Mesendoderm (in vitro differentiated cells): Measurements from ENCODE around the gene CASP14. TPM values are rescaled to one million over a fixed set of nuclear protein-coding genes. Genes with fewer than 3 reads are reported as not detected.

Experiments
- DNase-seq: peaks from one replicate; pipeline ENCODE4 v3.0.0; 2013
- H2AK5ac ChIP-seq: 2 replicates; pipeline ENCODE4 v1.6.1; 2013; ENCODE audit warnings: low read length, inconsistent platforms
- H2BK120ac ChIP-seq: 2 replicates; pipeline ENCODE4 v1.6.1; 2013; ENCODE audit warnings: low read depth, mild to moderate bottlenecking, low read length, moderate library complexity, mixed read lengths
- H2BK15ac ChIP-seq: replicated peaks from 2 replicates; pipeline ENCODE4 v1.6.1; 2013; ENCODE audit warnings: low read depth, mild to moderate bottlenecking, moderate library complexity
- H2BK5ac ChIP-seq: 2 replicates; pipeline ENCODE4 v1.6.1; 2013; ENCODE audit warnings: low read length, inconsistent platforms
- H3K18ac ChIP-seq: 2 replicates; pipeline ENCODE4 v1.6.1; 2013; ENCODE audit warnings: mild to moderate bottlenecking, low read length, mixed read lengths
- H3K23ac ChIP-seq: one replicate; pipeline ENCODE4 v1.6.1; 2013; ENCODE audit warnings: low read length
- H3K27ac ChIP-seq: 2 replicates; pipeline ENCODE4 v1.5.1; 2013; ENCODE audit warnings: low read depth, mild to moderate bottlenecking, inconsistent platforms, low read length, moderate library complexity
- H3K27me3 ChIP-seq: 2 replicates; pipeline ENCODE4 v1.6.1; 2013; ENCODE audit warnings: low read length, control low read depth, mild to moderate bottlenecking, inconsistent platforms; ENCODE audit not compliant: insufficient read depth, poor library complexity
- H3K36me3 ChIP-seq: 2 replicates; pipeline ENCODE4 v1.6.1; 2013; ENCODE audit warnings: low read length, inconsistent platforms; ENCODE audit not compliant: control insufficient read depth, insufficient read depth
- H3K4ac ChIP-seq: one replicate; pipeline ENCODE4 v1.6.1; 2013; ENCODE audit warnings: low read depth, mild to moderate bottlenecking, low read length, moderate library complexity
- H3K4me1 ChIP-seq: 2 replicates; pipeline ENCODE4 v1.6.1; 2013; ENCODE audit warnings: low read depth, low read length, inconsistent platforms; ENCODE audit not compliant: control insufficient read depth
- H3K4me2 ChIP-seq: 2 replicates; pipeline ENCODE4 v1.6.1; 2013; ENCODE audit warnings: low read length
- H3K4me3 ChIP-seq: 2 replicates; pipeline ENCODE4 v1.5.1; 2013; ENCODE audit warnings: mild to moderate bottlenecking, low read length
- H3K56ac ChIP-seq: one replicate; pipeline ENCODE4 v1.6.1; 2013; ENCODE audit warnings: low read length
- H3K79me1 ChIP-seq: 2 replicates; pipeline ENCODE4 v1.6.1; 2013; ENCODE audit warnings: low read length, inconsistent platforms
- H3K79me2 ChIP-seq: 2 replicates; pipeline ENCODE4 v1.6.1; 2013; ENCODE audit warnings: mild to moderate bottlenecking, low read length; ENCODE audit not compliant: control insufficient read depth, insufficient read depth
- H3K9ac ChIP-seq: 2 replicates; pipeline ENCODE4 v1.6.1; 2013; ENCODE audit warnings: low read length, inconsistent platforms
- H4K5ac ChIP-seq: one replicate; pipeline ENCODE4 v1.6.1; 2013; ENCODE audit warnings: low read length
- H4K8ac ChIP-seq: one replicate; pipeline ENCODE4 v1.6.1; 2013; ENCODE audit warnings: low read depth, mild to moderate bottlenecking, control low read depth, low read length, moderate library complexity
- WGBS: extraction: QIAGEN DNeasy Blood & Tissue Kit; methylation state at CpG from one replicate; pipeline ENCODE4 v1.1.7; 2013; ENCODE audit warnings: low lambda C conversion rate, missing lambda C conversion rate; ENCODE audit not compliant: insufficient coverage; ENCODE audit errors: extremely low coverage; 5-methylcytosine and 5-hydroxymethylcytosine counted together
- polyA plus RNA-seq, 2 experiments: library from polyadenylated mRNA; stranded (reverse); fragments of 200-250 nt; gene quantifications; one replicate each; pipeline ENCODE4 v1.2.3, GENCODE V29; 2013

Gene CASP14, protein sequence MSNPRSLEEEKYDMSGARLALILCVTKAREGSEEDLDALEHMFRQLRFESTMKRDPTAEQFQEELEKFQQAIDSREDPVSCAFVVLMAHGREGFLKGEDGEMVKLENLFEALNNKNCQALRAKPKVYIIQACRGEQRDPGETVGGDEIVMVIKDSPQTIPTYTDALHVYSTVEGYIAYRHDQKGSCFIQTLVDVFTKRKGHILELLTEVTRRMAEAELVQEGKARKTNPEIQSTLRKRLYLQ
- polyA plus RNA-seq (2013, experiment 1 of 2) = not detected
- polyA plus RNA-seq (2013, experiment 2 of 2) = not detected

DNA sequence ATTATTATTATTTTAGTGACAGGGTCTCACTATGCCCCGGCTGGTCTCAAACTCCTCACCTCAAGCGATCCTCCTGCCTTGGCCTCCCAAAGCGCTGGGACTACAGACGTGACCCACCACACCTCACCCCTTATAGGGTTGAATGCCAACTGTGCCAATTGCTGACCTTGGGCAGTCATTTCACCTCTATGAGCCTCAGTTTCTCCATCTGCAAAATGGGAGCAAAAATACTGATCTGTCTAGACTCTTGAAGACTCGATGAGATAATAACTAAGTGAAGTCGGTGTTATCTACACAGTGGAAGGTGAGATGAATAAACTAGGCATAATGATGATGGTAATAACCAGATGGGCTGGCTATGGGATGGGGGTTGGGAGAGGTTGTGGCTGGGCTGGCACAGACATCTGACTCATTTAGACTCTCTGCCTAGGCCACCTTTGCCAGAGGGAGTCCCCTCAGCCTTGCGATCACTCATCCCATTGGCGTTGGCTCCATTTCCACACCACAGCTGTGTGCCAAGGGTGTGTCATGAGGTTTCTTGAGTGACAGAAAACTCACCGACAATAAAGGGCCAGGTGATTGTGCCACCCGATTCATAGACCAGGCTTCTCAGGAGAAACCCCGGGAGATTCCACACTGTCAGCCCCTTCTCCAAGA, at the start of gene CASP14:
Gene CASP14, plus strand, starts transcription at position 596 of the 657 bp plus-strand sequence. CDS start 2,772 bp downstream, outside the sequence.
- H2AK5ac ChIP-seq = no peak within 1 kb of the TSS
- H3K4me2 ChIP-seq = no peak within 1 kb of the TSS
- H3K23ac ChIP-seq = no peak within 1 kb of the TSS
- no peak within 1 kb of the TSS for H3K18ac ChIP-seq
- no peak within 1 kb of the TSS for H3K4me3 ChIP-seq
- no peaks in the 10 kb centered on the region for H3K4me1 ChIP-seq
- no peak within 1 kb of the TSS for H2BK5ac ChIP-seq
- H3K56ac ChIP-seq = no peak within 1 kb of the TSS
- H4K5ac ChIP-seq = no peak within 1 kb of the TSS
- H3K27ac ChIP-seq = no peak within 1 kb of the TSS
- H3K36me3 ChIP-seq = no peaks in the 10 kb centered on the region
- no CpG with 5 or more reads among the region's 11 CpGs for WGBS
- no peak within 1 kb of the TSS for H3K4ac ChIP-seq
- H3K79me2 ChIP-seq = no peaks in the 10 kb centered on the region
- H3K9ac ChIP-seq = no peak within 1 kb of the TSS
- DNase-seq = no peak
- no peak within 1 kb of the TSS for H2BK120ac ChIP-seq
- H3K79me1 ChIP-seq = no peaks in the 10 kb centered on the region
- no peak within 1 kb of the TSS for H2BK15ac ChIP-seq
- no peaks in the 10 kb centered on the region for H3K27me3 ChIP-seq
- H4K8ac ChIP-seq = no peak within 1 kb of the TSS

DNA sequence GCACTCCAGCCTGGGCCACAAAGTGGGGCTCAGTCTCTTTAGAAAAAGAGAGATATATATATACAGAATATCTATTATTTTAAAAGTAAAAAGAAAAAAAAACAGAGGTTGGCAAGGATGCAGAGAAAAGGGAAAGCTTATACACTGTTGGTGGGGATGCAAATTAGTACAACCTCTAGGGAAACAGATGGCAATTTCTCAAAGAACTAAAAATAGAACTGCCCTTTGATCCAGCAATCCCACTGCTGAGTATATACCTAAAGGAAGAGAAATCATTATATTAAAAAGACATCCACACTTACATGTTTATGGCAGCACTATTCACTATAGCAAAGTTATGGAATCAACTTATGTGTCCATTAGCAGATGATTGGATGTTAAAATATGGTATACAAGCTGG, 41.0 kb upstream of the CASP14 start:
- H3K4me2 ChIP-seq = no peak overlapping the region
- no peak overlapping the region for H3K9ac ChIP-seq
- H2BK120ac ChIP-seq = no peak overlapping the region
- peaks cover 2% of the 10 kb centered on the region for H3K27me3 ChIP-seq
- no peaks in the 10 kb centered on the region for H3K79me2 ChIP-seq
- H3K56ac ChIP-seq = no peak overlapping the region
- no peak overlapping the region for H2BK5ac ChIP-seq
- no peak overlapping the region for H3K23ac ChIP-seq
- H3K4me3 ChIP-seq = no peak overlapping the region
- no peak overlapping the region for H2AK5ac ChIP-seq
- H3K4ac ChIP-seq = no peak overlapping the region
- no peak overlapping the region for H4K5ac ChIP-seq
- no peak overlapping the region for H3K27ac ChIP-seq
- no peak overlapping the region for H2BK15ac ChIP-seq
- no peak overlapping the region for H3K18ac ChIP-seq
- H3K79me1 ChIP-seq = no peaks in the 10 kb centered on the region
- DNase-seq = no peak
- no peaks in the 10 kb centered on the region for H3K36me3 ChIP-seq
- H3K4me1 ChIP-seq = no peaks in the 10 kb centered on the region
- H4K8ac ChIP-seq = no peak overlapping the region

DNA sequence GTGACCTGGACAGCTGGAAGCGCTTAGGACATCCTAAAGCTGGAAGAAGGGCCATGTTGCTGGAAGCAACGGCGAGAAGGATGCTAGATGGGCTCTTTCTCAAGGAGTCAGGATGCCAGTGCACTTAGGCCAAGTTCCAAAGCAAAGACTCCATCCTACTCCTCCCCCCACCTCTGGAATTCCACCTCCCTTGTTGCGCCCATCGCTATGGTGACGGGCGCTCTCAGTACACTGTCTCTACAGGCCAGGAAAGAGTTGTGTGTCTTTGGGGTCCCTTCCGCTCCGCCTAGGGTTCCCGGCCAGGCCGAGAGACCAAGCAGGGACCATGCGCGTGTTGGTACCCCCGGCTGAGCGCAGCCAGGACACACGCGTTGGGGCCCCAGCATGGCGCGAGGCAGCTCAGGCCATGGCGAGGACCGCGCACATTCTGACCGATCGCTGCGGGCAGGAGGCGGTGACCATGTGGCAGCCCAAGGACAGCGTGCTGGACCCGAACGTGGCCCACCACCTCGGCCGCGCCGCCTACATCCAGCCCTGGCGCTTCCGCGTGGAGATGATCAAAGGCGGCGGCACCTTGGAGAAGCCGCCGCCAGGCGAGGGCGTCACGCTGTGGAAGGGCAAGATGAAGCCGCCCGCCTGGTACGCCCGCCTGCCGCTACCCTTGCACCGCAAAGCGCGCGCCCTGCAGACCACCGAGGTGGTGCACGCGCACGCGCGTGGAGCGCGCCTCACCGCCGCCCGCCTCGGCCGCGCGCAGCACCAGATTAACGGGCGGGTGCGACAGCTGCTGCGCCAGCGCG, 38.6 kb upstream of the CASP14 start:
- Histone ChIP-seq H4K5ac (no peak overlapping the region), H3K79me1 (no peaks in the 10 kb centered on the region), H2AK5ac (no peak overlapping the region), H4K8ac (no peak overlapping the region), H3K56ac (no peak overlapping the region), H3K36me3 (no peaks in the 10 kb centered on the region), H3K9ac (no peak overlapping the region), H3K4me2 (peak overlapping the region; percentile 11), H3K23ac (no peak overlapping the region), H2BK5ac (no peak overlapping the region), H3K27ac (no peak overlapping the region), H3K18ac (no peak overlapping the region), H3K27me3 (peaks cover 2% of the 10 kb centered on the region), H3K4me1 (no peaks in the 10 kb centered on the region), H3K4me3 (no peak overlapping the region), H2BK120ac (no peak overlapping the region), H2BK15ac (no peak overlapping the region), H3K79me2 (no peaks in the 10 kb centered on the region), H3K4ac (no peak overlapping the region)
- DNase-seq = peak; percentile 91
- no CpG with 5 or more reads among the region's 73 CpGs for WGBS

DNA sequence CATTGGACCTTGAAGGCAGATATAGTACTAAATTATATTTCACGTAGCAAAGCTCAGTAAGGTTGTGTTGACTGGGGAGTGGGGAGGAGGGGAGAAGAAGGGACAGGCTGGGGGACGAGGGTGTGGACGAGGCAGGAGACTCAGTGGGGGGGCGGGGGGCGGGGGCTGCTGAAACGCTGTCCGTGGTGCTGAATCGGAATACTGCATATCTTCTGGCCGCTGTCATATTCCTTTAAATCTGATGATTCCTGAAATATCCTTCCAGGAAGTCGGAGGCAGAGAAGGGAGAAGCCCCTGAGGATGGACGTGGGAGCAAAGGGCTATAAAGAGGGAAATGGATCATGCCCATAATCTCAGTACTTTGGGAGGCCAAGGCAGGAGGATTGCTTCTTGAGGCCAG, 34.7 kb upstream of the CASP14 start:
- Histone ChIP-seq H2AK5ac (no peak overlapping the region), H3K23ac (no peak overlapping the region), H3K79me1 (no peaks in the 10 kb centered on the region), H3K27ac (no peak overlapping the region), H3K4me3 (no peak overlapping the region), H2BK120ac (no peak overlapping the region), H4K8ac (no peak overlapping the region), H3K56ac (no peak overlapping the region), H4K5ac (no peak overlapping the region), H3K18ac (no peak overlapping the region), H3K4me2 (no peak overlapping the region), H2BK5ac (no peak overlapping the region), H3K36me3 (no peaks in the 10 kb centered on the region), H3K4ac (no peak overlapping the region), H3K9ac (no peak overlapping the region), H3K79me2 (no peaks in the 10 kb centered on the region), H2BK15ac (no peak overlapping the region), H3K4me1 (no peaks in the 10 kb centered on the region), H3K27me3 (peaks cover 2% of the 10 kb centered on the region)
- no CpG with 5 or more reads among the region's 11 CpGs for WGBS
- peak; percentile 1 for DNase-seq

DNA sequence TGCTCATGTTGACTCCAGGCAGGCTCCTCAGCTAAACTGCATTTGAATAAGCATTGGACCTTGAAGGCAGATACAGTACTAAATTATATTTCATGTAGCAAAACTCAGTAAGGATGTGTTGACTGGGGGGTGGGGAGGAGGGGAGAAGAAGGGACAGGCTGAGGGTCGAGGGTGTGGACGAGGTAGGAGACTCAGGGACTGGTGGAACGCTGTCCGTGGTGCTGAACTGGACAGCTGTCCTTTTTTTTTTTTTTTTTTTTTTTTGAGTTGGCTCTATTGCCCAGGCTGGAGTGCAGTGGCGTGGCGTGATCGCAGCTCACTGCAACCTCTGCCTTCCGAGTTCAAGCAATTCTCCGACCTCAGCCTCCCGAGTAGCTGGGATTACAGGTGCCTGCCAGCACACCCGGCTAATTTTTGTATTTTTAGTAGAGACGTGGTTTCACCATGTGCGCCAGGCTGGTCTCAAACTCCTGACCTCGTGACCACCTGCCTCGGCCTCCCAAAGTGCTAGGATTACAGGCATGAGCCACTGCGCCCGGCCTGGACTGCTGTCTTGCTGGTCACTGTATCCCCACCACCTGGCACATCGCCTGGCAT, 33.2 kb upstream of the CASP14 start:
- peak; percentile 40 for DNase-seq
- Histone ChIP-seq H4K8ac (no peak overlapping the region), H3K18ac (no peak overlapping the region), H3K4me2 (no peak overlapping the region), H2AK5ac (no peak overlapping the region), H3K4me3 (no peak overlapping the region), H3K56ac (no peak overlapping the region), H2BK120ac (no peak overlapping the region), H3K23ac (no peak overlapping the region), H3K79me1 (no peaks in the 10 kb centered on the region), H3K36me3 (no peaks in the 10 kb centered on the region), H3K4me1 (no peaks in the 10 kb centered on the region), H4K5ac (no peak overlapping the region), H3K27me3 (peaks cover 2% of the 10 kb centered on the region), H3K79me2 (no peaks in the 10 kb centered on the region), H3K9ac (no peak overlapping the region), H2BK5ac (no peak overlapping the region), H3K4ac (no peak overlapping the region), H3K27ac (no peak overlapping the region), H2BK15ac (no peak overlapping the region)
- WGBS = no CpG with 5 or more reads among the region's 18 CpGs
